GM18511 (cell line): ENCODE data around the gene AGBL5.

Source experiments
- ATAC-seq: cut with Tn5 transposase; IDR thresholded peaks from one replicate; pipeline ENCODE4 v1.9.1; 2021; ENCODE audit warnings: mild to moderate bottlenecking, moderate library complexity; ENCODE audit not compliant: unreplicated experiment

Gene AGBL5

DNA sequence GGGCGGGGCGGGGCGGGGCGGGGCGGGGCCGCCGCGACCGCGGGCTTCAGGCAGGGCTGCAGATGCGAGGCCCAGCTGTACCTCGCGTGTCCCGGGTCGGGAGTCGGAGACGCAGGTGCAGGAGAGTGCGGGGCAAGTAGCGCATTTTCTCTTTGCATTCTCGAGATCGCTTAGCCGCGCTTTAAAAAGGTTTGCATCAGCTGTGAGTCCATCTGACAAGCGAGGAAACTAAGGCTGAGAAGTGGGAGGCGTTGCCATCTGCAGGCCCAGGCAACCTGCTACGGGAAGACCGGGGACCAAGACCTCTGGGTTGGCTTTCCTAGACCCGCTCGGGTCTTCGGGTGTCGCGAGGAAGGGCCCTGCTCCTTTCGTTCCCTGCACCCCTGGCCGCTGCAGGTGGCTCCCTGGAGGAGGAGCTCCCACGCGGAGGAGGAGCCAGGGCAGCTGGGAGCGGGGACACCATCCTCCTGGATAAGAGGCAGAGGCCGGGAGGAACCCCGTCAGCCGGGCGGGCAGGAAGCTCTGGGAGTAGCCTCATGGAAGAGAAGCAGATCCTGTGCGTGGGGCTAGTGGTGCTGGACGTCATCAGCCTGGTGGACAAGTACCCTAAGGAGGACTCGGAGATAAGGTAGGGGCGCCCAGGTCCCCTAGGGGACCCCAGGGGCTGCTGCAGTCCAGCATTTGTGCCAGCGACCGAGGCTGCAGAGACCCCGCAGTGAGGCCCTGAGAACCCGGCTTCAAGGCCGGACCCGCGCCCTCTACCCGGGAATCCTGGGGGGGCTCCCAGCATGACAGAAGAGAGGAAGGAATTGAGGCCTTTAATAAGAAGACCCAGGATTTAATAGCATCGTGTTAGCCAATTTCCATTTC lies 35.5 kb downstream of the AGBL5 start, which contains the start of gene KHK:
KHK (plus strand) TSS at position 49 of the 870 bp plus-strand sequence; CDS start at position 537, 488 bp downstream.
- ATAC-seq, result peak; percentile 12

DNA sequence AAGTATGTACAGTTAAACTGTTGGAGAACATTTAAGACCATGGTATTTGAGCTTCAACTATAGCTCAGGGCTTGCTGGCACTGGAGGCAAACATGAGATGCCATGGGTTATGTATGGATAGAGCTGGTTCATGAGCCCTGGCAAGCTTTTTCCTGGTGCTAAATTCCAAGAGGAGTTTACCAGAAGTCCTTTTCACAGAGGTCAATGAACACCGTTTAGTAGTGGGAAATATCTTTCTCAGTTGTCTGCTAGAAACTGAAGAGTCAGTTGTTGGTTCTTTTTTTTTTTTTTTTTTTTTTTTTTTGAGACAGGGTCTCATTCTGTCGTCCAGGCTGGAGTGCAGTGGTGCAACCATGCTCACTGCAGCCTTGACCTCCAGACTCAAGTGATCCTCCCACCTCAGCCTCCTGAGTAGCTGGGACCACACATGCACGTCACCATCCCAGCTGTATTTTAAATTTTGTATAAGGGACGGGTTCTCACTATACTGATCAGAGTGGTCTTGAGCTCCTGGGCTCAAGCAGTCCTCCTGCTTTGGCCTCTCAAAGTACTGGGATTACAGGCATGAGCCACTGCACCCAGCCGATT lies 36.4 kb downstream of the AGBL5 start:
- ATAC-seq, result no peak

DNA sequence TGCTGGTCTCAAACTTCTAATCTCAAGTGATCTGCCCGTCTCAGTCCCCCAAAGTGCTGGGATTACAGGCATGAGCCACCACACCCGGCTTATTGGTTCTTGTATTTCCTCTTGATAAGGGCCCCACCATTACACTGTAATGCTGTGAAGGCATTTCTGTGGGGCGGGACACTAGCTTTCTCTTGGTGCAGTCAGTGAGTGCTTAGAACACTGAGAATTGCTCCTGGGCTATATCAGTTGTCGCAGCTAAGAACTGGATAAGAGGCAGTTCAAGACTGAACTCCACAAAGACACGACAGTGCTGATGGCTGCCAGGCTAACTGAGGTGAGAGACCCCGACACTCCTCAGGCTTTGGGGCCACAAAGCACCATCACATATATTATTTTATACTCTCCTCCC lies 37.2 kb downstream of the AGBL5 start:
- ATAC-seq, result no peak

DNA sequence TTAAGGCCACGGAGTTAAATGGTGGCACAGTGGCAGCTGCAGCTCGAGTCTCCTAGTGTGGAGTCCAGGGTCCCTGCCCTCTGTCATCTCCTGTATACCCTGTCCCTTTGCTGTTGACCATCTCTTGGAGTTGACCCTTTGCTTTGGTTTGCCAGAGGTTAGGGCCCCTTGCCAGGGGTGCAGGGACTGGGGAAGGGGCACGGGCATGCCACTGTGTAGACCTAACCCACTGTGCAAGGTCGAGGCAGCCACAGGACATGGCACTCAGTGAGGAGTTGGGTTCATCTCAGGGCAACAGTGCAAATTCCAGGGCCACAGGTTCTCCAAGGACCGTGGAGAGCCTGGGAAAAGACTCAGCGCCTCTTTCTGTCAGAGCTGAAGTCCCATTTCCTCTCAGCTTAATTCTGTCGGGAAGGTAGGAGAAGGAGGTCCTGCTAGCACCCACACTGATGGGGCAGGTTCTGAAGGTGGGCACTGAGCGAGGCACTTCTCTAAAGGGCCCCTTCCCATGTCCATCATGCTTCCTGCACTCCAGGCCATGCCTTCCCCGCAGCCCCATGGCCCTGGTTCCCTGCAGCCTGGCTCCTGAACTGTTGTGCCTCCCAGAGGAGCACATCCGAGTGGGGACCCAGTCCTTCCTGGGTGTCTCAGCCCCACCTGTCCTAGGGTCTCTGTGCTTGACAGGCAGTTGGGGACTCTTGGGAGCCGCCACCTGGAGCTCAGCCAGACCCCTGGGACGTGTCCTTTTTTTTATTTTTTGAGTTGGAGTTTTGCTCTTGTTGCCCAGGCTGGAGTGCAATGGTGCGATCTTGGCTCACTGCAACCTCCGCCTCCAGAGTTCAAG lies 37.9 kb downstream of the AGBL5 start:
- no peak for ATAC-seq

DNA sequence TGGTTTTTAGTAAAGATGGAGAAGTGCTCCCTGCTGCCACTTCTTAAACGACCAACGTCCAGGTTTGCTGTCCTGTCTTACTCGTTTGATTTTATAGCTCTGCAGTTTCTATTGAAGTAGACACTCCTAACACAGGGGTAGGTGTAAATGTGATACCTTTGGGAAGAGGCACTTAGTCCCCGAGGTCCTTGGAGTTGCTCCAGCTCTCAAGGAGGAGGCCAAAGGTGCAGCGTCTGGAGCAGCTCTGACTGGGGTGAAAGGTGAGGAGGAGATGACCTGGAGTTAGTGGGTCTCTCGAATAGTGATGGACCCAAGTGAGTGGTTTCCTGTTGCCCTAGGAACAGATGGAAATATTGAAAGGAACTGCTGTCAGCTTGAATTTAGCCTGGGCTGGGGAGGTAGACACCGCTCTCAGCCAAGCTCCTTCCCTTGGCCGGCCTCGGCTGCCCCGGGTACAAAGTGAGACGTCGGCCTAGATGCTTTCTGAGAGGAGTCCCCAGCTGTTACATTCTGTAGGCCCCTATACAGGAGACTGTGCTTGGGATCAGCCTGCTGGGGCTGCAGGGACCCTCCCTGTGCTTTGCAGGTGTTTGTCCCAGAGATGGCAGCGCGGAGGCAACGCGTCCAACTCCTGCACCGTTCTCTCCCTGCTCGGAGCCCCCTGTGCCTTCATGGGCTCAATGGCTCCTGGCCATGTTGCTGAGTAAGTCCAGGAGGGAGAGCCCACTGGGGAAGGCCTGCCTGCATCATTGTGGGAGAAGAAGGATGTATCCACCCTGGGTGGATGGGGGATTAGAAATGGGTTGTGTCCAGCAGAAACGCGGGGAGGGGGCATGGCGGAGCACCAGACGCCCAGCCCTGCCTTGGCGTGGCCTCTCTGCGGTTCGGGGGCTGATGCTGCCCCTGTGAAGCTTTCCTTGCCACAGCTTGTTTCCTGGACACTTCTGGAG lies 40.6 kb downstream of the AGBL5 start:
- no peak for ATAC-seq

DNA sequence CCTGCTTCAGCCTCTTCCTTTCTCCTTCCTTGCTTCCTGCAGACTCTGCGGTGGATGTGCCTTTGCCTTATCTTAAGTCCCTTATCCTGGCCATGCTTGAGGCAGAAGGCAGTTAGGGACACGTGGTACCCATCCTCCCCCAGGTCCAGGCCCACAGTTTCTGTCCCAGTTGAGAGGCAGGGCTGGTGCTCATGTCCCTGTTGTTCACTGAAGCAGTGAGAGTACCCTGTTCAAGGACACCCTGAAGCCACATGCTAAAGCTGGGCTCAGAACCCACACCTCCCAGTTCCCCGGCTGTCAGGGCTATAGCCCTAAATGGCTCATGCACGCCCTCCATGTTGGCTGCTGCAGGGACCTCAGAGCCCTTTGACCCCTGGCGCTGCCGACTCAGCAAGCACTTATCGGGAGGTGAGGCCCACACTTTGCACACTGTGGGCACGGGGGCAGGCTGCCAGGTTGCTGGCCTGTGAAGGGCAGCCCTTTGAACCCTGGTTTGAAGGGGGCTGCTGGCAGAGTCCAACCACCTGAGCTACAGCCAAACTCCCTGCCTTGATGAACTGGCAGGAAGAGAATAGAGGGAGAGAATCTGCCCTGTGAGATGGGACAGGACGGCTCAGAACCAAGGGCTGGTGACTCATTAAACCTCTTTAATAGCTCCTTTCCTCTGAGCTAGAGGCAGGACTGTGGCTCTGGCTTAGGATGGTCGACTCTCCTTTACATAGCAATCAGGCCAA lies 41.4 kb downstream of the AGBL5 start:
- no peak for ATAC-seq

DNA sequence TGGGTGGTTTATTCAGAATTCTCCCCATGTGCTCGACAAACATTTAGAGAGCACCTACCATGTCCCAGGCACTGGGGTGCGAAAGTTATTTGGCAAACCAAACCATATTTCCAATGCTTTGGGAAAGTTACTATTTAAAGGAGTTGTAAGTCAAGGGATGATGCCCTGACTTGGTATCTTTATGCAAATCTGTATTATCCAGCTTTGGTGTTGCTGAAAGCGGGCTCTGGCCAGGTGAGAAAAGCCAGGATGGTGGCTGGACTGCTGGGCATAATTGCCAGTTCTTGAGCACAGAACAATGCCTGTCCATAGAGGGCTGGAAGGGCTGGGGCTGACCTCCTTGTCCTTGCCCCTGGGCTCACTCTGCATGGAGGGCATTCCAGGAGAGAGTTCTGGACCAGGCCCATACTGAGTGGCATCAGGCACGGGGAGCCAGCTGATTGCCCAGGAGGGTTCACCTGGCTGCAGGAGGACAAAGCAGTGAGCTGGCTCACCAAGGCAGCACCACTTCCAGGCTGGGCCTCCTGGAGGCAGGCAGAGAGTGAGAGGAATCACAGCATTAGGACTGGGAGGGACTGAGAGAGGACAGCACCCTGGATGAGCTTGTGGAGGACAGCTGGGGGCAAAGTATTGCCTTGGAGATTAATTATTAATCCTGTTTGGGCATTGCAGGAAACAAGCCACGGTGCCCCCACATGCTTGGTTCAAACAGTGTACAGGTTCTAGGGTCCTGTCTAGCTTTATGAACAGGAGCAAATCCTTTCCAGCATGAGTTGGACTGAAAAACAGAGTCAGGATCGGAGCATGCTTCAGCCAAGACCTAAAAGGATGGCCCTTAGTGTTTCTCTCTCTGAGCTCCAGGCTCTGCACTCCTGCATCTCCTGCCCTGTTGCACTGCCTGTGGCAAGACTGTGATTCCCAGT lies 42.2 kb downstream of the AGBL5 start:
- no peak for ATAC-seq

DNA sequence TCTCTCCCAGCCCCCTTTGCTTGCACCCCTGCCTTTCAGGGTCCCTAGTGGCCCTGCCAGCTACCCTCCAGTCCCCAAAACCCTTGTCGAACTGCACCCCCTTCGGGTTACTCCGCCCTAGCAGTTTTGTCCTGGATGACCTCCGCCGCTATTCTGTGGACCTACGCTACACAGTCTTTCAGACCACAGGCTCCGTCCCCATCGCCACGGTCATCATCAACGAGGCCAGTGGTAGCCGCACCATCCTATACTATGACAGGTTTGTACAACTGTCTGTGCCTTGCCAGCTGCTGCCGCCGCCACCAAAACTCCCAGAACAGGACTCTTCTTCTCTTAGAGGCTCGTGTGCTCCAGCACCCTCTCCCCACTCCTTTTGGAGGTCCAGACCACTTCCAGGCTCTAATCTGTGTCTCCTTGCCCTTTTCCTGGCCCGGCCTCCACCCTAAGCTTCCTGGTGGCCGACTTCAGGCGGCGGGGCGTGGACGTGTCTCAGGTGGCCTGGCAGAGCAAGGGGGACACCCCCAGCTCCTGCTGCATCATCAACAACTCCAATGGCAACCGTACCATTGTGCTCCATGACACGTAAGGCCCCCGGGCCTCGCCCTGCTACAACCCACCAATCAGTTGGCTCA lies 43.0 kb downstream of the AGBL5 start:
- no peak for ATAC-seq

DNA sequence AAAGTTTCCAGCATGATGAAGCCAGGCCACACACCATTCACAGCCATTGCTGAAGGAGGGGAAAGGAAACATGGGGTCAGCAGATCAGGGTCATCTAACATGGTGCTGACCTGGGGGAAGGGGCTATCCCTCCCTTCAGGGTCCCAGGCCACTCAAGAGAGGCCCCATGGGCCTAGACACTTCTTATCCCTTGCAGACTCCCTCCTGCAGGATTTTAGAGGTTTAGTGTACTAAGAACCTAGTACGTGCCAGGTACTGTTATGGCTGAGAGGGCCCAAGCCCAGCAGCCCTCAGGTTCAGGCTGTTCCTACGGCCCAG lies 43.9 kb downstream of the AGBL5 start:
- no peak for ATAC-seq

DNA sequence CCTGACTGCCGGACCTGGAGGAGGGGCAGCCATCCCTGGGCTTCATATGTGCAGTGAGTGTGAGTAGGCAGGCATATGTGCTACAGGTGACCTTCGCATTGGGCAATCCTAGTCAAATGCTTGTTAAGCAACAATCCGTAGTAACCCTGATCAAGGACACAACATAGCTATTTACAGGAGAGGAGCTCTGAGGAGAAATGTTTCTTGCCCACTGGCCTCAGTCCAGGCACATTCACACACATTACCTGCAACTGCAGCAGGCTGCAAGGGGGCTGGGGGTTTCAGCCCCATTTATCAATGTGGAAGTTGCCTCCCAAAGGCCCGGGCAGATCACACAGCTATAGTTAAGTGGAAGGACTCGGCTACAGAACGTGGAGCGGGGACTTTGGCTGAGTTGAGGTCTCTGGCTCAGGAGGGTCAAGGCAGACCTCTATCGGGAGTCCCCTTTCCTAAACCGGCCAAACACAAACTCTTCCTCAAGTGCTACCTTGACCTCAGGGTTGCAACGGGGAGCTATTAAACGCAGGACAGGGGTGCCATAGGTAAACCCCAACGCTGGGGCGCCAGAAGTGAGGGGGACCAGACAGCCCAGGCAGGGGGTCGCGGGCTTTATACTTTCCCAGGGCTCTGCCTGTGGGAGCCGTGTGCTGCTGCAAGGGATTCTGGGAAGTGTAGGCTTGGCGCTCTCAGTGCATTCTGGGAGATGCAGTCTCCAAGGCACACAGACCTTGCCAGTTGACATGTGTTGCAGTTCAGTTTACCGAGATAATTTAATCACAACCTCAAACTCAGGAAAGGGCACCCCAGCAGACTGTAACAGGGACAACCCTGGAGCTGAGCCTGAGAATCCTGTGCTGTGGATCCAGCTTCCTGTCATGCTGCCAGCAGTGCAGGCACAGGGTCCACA lies 44.5 kb downstream of the AGBL5 start:
- no peak for ATAC-seq

DNA sequence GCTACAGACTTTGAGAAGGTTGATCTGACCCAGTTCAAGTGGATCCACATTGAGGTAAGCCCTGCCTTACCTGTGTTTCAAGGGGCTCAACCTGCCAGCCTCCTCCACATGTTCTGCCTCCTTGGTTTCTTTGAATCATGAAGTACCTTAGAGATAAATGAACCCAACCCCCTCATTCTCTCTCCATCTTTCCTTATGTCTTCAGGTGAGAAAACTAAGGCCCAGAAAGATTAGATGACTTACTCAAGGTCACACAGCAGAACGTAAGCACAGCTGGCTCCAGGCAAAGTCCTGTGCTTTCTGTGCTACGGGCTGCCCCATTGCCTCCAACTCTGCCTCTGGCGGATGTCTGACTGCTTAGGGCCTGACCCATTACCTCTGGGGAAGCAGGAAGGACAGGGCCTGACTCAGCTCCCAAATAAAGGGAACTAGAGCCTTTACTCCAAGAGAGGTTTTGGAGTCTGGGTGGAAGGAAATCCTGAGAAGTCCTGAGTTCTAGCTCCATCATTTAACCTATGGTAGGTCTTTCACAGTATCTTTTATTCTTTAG lies 45.4 kb downstream of the AGBL5 start:
- ATAC-seq, result no peak

DNA sequence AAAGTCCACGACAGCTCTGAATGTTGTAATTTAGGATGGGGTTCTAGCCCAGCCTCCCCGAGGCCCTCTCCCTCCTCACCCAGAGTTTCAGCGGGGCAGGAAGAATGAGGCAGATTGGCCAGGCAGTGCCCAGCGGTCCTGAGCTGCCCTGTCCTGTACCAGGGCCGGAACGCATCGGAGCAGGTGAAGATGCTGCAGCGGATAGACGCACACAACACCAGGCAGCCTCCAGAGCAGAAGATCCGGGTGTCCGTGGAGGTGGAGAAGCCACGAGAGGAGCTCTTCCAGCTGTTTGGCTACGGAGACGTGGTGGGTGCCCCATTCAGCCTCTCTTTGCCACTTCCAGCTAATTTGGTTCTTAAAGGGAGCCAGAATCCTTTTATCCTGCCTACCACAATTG lies 45.9 kb downstream of the AGBL5 start:
- no peak for ATAC-seq

DNA sequence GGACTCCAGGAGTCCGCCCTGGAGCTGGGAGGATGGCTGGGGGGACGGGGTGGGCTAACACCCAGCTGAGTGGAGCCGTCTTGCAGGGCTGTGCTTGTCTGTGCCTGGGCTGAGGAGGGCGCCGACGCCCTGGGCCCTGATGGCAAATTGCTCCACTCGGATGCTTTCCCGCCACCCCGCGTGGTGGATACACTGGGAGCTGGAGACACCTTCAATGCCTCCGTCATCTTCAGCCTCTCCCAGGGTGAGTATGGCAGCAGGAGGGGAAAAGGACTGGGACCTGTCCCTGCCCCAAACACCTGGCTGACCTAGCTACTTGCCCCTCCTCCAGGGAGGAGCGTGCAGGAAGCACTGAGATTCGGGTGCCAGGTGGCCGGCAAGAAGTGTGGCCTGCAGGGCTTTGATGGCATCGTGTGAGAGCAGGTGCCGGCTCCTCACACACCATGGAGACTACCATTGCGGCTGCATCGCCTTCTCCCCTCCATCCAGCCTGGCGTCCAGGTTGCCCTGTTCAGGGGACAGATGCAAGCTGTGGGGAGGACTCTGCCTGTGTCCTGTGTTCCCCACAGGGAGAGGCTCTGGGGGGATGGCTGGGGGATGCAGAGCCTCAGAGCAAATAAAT lies 48.0 kb downstream of the AGBL5 start:
- no peak for ATAC-seq

DNA sequence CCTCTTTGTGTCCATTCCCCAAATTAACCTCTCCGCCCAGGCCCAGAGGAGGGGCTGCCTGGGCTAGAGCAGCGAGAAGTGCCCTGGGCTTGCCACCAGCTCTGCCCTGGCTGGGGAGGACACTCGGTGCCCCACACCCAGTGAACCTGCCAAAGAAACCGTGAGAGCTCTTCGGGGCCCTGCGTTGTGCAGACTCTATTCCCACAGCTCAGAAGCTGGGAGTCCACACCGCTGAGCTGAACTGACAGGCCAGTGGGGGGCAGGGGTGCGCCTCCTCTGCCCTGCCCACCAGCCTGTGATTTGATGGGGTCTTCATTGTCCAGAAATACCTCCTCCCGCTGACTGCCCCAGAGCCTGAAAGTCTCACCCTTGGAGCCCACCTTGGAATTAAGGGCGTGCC lies 48.6 kb downstream of the AGBL5 start:
- no peak for ATAC-seq

DNA sequence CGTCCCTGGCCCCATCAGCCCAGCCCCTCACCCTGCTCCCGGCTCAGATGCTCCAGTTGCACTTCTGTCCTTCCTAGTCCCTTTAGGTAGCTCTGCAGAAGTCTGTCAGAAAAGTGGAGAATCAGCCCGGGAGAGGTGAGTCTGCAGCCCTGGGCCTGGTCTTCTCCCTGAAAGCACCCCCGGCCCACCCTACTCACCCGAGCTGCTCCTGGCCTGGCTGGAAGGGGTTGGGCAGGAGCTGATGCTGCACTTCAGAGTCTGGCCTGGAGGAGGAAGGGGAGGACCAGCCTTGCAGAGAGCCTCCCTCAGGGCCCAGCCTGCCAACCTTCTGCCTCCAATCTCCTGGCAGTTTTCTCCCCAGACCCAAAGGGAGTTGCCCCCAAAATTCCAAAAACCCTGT lies 50.9 kb downstream of the AGBL5 start:
- no peak for ATAC-seq

DNA sequence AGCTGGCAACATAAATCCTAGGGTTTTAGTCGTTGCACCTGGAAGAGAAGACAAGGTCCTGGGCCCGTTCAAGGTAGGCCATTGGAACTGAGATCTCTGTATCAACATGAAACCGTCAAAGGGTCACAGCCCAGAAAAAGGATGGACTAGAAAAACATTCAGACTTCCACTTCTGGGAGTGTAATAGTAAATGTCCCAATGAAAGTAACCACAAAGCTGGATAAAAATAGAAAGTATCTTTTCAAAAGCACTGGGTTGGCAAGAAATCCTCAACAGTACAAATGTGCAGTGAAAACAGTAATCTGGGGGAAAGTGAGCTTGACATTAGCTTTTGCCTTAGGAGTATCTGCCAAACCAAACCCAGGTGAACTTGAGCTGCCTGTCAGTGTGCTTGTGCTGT lies 54.5 kb downstream of the AGBL5 start:
- no peak for ATAC-seq

DNA sequence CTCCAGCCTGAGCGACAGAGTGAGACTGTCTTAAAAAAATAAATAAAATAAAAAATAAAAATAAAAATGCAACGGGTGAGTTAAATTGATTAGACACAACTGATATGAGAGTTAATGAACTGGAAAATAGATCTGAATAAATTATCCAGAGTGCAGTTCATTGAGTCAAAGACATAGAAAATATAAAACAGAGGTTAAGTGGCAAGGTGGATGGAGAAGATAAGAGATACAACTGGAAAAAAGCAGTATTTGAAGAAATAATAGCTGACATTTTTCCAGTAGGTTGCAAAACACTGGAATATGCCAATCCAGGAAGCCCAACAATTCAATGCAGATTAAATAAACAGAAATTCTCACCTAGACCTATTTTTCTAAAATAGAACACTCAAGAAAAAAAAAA lies 56.8 kb downstream of the AGBL5 start:
- ATAC-seq, result no peak
